Endometrium (tissue), 2 donors: ENCODE measurements around the gene KIF21A.
"Not testable (repeated sequence)": the region's sequence is repeated elsewhere in the genome, so short reads cannot be mapped to it uniquely, and the experiment has no call there.

Experiments used
- FAIRE-seq: peaks from 2 replicates; lab custom pipeline; 2012; peaks lifted over from hg19 to GRCh38; lab: Jason Lieb, UNC
- donor health status: control.
- donor health status: control.

Gene KIF21A, protein sequence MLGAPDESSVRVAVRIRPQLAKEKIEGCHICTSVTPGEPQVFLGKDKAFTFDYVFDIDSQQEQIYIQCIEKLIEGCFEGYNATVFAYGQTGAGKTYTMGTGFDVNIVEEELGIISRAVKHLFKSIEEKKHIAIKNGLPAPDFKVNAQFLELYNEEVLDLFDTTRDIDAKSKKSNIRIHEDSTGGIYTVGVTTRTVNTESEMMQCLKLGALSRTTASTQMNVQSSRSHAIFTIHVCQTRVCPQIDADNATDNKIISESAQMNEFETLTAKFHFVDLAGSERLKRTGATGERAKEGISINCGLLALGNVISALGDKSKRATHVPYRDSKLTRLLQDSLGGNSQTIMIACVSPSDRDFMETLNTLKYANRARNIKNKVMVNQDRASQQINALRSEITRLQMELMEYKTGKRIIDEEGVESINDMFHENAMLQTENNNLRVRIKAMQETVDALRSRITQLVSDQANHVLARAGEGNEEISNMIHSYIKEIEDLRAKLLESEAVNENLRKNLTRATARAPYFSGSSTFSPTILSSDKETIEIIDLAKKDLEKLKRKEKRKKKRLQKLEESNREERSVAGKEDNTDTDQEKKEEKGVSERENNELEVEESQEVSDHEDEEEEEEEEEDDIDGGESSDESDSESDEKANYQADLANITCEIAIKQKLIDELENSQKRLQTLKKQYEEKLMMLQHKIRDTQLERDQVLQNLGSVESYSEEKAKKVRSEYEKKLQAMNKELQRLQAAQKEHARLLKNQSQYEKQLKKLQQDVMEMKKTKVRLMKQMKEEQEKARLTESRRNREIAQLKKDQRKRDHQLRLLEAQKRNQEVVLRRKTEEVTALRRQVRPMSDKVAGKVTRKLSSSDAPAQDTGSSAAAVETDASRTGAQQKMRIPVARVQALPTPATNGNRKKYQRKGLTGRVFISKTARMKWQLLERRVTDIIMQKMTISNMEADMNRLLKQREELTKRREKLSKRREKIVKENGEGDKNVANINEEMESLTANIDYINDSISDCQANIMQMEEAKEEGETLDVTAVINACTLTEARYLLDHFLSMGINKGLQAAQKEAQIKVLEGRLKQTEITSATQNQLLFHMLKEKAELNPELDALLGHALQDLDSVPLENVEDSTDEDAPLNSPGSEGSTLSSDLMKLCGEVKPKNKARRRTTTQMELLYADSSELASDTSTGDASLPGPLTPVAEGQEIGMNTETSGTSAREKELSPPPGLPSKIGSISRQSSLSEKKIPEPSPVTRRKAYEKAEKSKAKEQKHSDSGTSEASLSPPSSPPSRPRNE (N-terminal part only)

DNA sequence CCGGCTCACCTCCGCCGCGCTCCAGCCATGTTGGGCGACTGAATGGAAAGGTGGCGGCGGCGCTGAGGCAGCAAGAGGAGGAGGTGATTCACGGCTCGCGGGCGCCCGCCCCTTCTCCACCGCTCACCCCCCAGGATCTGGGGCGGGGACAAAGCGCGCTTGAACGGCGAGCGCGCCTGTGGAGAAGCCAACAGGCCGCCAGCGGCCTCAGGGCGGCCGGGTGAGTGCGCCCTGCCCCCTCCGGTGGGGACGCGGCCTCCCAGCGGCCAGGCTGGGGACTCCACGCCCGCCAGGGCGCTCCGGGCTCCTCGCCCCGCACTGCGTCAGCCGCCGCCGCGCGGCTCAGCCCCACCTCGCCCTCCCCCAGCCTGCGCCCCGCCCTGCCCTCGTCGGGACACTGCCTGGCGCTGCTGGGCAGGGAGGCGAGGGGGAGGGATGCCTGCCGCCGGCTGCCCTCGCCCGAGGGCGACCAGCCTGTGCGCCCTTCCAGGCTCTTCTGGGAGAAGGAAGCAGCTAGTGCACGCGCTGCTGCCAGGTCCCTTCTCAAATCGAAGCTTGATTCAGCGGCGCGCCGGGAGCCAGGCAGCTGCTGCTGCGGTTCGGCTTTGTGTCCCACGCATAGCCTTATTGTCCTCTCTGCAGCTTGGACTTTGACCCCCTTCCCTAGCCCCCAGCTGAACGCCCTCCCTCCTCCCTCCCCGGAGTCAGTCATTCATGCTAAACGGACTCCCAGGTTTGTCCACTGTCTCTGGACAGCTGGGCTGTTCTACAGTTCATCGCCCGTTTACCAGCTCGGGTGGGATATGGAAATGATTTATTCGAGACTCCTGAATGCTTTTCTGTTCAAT, at the start of gene KIF21A:
KIF21A (minus strand) TSS at position 40 of the 848 bp plus-strand sequence. CDS start 150 bp downstream, outside the sequence.
- FAIRE-seq: no peak

DNA sequence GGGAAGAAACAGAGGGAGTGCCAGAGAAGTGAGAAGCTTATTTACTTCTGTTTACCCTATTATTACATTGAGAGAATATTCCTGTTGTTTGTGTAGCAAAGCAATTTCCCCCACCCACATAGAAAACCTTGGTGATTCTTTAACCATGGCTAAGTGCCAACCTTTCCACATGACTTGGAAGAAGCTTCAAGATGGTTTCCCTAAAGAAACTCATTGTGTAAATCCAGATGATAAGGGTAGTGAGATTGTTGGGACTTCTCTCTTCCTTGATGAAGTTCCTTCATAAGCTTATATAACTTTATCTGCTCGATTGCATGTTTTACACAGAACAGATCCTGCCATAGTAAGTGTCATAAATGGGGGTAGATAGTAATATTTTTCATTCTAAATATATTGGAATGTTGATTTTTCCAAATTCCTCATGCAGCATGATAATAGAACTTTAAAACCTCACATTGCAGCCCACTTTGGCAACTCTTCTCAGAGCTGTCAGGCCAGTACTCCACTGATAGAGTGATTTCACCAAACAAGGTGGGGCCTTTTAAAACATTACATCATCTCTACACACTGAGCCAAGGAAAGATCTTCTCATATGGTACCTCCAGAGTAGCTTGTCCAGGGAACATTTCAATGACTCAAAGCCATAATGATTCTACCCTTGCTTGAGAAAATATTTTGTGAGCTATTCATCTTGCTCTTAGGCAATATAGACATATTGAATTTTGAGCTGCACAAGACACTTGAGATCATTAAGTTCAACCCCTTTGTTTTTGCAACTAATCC, 47.8 kb upstream of the KIF21A start:
- FAIRE-seq: no peak

DNA sequence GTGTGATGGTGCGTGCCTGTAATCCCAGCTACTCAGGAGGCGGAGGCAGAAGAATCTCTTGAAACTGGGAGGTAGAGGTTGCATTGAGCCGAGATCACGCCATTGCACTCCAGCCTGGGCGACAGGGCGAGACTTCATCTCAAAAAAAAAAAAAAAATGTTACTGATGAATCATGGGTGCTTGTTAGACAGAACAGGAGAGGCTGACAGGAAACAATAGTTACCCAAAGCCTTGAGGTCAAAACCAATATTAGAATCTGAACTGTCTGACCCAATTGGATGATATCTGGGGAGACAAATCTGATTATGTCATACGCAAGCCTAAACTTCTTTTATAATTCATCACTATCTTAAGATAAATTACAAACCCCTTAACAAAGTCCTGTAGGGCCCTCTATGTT, 40.7 kb upstream of the KIF21A start:
- no peak for FAIRE-seq

DNA sequence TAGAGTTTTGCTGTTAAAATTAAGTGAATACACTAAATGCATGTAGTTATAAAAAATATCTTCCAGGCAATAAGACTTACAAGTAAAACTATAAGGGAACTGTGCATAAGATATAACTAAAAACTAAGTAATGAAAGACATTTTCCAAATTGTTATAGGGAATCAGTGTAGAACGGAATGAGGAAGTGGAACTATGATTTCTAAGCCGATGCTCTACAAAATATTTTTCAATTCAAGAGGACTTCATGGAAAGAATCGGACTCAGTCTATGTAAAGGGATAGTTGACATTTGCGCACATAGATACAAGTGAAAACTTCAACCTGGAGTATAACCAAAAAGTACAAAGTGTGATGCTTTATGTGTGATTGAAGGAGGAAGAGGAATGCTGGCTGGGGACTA, 40.1 kb upstream of the KIF21A start:
- FAIRE-seq: no peak

DNA sequence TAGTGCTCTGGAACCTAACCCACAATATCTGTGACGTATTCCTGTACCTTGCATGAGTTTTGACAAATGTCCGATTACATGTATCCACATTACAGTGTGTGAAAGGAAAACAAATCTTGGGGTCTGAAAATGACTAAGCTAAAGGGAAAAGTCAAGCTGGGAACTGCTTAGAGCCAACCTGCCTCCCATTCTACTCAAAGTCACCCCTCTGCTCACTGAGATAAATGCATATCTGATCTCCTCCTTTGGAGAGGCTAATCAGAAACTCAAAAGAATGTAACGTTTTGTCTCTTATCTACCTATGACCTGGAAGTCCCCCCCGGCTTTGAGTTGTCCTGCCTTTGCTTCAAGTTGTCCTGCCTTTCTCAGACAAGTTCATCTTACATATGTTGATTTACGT, 34.0 kb upstream of the KIF21A start:
- FAIRE-seq: no peak

DNA sequence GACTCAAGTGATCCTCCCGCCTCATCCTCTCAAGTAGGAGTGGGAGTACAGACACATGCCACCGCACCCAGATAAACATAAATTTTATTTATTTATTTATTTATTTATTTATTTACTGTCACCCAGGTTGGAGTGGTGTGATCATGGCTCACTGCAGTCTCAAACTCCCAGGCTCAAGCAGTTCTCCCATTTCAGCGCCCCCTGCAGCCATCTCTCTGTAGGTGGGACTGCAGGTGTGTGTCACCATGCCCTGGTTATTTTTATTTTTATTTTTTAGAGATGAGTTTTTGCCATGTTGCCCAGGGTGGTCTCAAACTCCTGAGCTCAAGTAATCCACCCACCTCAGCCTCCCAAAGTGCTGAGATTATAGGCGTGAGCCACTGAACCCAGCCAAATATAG, 33.2 kb upstream of the KIF21A start:
- FAIRE-seq: no peak

DNA sequence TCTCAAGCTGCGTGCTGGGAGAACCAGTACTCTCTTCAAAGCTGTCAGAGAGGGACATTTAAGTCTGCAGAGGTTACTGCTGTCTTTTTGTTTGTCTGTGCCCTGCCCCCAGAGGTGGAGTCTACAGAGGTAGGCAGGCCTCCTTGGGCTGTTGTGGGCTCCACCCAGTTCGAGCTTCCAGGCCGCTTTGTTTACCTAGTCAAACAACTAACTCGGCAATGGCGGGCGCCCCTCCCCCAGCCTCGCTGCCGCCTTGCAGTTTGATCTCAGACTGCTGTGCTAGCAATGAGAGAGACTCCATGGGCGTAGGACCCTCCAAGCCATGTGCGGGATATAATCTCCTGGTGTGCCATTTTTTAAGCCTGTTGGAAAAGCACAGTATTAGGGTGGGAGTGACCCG, 32.2 kb upstream of the KIF21A start:
- not testable (repeated sequence) for FAIRE-seq

DNA sequence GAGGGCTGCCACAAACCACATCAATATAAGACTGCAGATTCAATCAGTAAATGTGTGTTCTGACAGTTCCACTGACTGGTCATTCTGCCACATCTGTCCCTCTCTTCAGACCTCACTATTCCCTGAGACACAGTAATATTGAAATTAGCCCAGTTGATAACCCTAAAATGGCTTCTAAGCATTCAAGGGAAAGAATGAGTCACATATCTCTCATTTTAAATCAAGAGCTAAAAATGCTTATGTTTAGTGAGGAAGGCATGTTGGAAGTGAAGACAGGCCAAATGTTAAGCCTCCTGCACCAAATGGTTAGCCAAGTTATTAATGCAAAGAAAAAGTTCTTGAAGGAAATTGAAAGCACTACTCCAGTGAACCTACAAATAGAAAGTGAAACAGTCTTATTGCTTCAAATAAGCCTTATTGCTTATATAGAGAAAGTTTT, 24.5 kb upstream of the KIF21A start:
- no peak for FAIRE-seq

DNA sequence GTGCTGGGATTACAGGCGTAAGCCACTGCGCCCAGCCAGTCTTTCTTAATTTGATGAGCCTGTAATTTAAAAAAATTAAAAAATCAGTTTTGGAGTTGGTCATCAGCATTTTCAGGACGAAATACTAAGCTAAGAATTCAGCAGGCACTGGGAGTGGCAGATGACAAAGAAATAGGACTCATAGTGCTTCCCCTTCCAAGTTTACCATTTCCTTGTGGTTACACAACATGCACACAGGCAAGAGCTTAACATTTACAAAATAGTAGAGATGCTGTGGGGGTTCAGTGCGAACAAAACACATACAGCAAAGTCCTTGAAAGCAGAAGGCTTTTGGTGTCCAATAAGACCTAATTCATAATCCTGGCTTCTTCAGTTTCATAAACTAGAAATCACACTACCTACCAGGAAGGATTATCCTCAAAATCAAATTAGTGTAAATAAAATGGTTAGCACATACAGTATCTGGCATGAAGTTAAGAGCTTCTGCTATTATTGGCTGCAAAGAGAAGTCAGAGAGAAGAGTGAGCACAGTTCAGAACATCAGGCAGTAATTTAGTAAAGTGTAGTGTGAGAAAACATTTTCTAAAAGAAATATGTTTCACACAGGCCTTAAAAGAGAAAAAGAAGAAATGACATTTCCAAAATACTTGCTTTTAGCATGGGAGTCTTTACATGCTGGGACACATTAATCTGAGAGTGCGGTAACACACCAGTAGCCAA, 22.2 kb upstream of the KIF21A start:
- FAIRE-seq: no peak

DNA sequence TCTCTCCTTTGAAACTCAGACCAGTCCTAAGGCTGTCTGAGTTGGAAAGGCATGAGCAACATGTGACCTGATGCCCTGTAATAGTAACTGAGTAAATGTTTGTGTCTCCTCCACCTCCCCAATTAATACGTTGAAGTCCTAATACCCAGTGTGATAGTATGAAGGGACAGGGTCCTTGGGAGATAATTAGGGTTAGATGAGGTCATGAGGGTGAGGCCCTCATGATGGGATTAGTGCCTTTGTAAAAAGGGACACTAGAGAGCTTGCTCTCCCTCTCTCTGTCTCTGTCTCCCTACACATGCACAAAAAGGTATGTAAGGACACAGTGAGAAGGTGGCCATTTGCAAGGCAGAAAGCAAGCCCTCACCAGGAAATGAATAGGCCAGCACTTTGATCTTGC, 18.1 kb upstream of the KIF21A start:
- no peak for FAIRE-seq

DNA sequence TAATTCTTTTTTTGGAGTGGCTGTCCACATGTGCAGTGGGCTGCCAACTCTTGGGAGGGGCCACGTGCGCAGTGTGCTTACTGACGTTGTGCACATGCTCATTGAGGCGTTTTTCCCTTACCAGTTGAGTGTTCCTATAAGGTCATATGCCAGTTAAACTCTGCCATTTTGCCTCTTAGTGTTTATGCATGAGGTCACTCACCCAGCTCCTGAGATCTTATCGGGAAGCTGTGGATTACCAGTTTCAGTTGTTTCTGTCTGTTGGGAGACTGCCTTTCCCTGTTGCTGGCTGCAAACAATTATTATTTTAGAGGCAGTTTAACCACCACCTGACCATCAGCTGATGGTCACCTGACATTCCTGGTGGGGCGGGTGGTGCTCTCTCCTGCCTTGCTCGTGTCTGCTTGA, 16.1 kb upstream of the KIF21A start:
- FAIRE-seq: no peak

DNA sequence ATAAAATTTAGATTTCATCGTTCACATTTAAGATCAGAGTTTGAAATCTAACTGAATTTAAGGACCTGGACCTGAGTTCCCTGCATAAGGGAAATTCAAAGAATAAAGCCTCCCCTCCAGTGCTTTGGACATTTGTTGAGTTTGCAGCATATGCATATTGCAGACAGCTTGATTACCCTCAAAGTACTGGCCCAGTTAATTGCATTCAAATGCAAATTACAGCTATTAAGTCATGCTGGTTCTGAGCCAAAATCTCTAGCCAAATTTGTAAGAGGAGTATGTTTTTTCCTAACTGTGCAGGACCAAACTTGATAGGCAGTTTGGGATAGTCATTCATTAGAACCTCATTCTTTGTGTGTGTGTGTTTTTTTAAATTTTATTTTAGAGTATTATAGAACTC, 9.1 kb upstream of the KIF21A start:
- FAIRE-seq: no peak

DNA sequence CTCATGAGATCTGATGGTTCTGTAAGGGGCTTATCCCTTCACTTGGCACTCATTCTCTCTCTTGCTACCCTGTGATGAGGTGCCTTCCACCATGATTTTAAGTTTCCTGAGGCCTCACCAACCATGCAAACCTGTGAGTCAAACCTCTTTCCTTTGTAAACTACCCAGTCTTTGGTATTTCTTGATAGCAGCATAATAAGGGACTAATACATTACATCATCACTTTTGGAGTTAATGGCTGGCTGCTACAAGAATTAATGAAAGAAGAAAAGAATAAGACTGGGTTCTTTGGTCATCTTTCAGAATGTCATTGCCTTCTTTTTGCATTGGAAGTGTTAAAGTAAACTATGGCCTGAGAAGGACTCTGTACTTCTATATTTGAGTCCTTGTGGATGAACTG, 5.1 kb upstream of the KIF21A start:
- FAIRE-seq: no peak

DNA sequence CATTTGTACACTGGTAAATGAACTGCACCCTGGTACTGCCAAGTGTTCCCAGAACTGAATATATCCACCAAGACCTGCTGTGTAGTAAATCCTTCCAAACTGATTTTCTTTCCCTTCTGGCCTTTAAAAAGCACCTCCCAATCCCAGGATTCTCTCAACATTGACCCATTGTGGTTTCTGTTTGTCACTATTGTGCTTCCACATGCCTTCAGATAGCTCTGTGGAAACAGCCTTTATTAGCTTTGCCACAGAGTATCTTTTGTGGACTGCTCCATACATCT, 949 bp upstream of the KIF21A start:
- FAIRE-seq: no peak

DNA sequence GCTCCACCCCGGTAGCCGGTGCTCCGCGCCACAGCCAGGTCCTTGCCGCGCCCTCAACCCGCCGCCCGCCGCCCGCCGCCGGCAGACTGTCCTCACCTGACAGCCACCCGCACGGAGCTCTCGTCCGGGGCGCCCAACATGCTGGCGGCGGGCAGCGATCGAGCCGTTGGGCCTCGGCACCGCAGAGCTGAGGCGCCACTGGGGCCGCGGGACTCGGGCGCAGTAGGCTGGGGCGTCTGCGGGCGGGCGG, 164 bp downstream of the KIF21A start:
- FAIRE-seq: no peak

DNA sequence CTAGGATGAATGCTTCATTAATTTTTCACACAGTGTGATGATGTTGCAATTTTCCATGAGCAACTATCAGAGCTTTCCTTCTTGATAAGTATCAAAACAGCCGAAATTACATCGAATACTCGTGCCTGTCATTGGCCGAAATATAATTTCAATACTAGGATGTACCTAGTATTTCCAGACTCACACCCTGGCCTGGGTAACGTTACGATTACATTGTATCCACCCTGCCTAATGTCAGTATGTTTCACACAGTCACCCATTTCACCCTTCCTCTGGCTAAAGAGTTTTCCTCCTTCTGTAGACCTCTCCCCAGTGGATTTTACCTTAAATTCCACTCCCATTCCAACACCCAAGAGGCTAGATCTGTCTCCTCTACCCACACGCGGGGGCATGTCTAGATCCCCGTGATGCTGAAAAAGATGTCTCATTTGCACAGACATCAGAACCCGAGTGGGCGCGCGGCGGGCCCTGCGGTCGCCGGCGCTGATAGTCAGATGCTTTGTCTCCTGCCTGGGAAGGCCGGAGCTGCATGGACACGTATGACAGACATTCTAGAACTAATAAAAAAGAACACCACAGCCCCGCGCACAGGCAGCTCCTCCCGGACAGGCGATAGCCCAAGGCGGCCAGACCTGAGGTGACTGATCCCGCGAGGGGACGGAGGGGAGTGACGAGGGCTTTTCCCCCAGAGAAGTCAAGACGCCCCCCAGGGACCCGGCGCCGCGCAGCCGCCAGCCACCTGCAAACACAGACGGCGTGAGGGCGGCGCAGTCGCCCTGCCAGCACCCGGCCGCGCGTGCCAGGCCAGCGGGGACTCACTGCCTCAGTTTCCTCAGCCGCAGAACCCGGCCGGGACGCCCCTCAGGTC, 723 bp downstream of the KIF21A start:
- FAIRE-seq: no peak

DNA sequence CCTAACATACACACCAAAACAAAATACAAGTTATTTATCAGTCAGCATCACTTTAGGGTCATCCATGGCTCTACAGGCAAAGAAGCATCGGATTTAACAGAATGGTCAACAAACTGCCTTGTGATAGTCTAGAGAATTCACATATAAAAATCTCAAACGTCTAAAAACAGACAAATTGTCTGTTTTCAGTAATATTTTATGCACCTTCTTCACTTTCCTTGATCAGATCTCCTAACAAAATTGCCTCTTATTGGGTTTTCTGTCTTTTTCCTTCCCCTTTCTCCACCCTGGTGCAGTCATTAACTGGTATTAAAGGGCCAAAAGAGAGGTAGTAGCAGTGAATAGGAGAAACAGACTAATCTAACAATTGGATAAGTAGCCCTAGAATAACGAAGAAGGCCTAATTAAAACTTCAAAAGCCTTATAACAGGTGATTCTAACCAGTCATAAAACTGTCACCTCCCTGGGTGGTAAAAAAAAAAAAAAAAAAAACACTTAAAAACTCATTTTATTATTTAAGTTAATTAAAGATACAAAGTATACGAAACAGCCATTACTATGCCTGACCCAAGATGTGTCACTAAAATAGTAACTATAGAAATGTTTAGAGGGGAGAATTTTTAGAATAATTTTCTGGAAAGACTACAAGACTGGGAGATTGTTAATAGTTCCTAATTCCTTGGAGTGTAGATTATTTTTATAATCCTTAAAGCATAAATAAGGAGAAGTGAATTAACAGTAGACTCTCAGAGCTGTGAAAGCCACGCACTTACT, 1.5 kb downstream of the KIF21A start:
- FAIRE-seq: no peak

DNA sequence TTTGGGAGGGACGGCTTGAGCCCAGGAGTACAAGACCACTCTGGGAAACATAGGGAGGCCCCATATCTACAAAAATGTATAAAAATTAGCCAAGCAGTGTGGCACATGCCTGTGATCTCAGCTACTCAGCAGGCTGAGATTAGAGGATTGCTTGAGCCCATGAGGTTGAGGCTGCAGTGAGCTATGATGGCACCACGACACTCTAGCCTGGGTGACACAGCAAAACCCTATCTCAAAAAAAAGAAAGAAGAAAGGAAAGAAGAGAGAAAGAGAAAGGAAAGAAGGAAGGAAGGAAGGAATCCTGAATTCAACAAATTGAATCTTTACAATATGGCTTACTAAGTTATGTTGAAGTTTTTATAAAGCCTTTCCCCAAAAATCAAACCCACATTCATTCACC, 2.1 kb downstream of the KIF21A start:
- FAIRE-seq: no peak

DNA sequence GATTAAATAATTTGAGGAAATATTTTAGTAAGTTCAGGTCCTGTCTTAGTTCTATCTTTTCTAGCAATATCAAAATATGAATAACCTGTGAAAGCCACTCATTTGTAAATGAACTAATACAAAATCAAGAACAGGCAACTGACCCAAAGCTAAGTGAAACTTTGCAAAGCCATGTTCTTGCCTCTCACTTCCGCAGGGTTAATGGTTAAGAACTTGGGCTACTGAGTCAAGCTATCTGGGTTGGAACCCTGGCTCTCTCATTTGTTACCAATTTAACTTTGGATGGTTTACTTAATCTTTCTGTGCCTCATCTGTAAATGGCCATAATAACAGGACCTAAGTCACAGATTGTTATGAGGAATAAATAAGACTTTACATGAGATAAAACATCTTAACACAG, 2.8 kb downstream of the KIF21A start:
- FAIRE-seq: no peak
